Gastroesophageal sphincter (tissue), 4 donors: ENCODE results near the gene FOXP4. TPM values are rescaled to one million over a fixed set of nuclear protein-coding genes. Genes with fewer than 3 reads are reported as not detected.

Source experiments
- ATAC-seq: fragments of 150-250 bp; one replicate; pipeline ENCODE4 v1.9.1; 2016; ENCODE audit warnings: mild to moderate bottlenecking, moderate library complexity
- H3K27ac ChIP-seq, 4 donors: fragments of 200-600 bp; sonication (generic) in 3 of 4; 1 replicate in 3 of 4; 2 replicates in 1 of 4; pipeline ENCODE4 v1.5.1; 2016 to 2019
- H3K27me3 ChIP-seq: fragments of 200-600 bp; sonication (generic); one replicate; pipeline ENCODE4 v1.5.1; 2019
- H3K36me3 ChIP-seq, 2 donors: fragments of 200-600 bp; sonication (generic); one replicate each; pipeline ENCODE4 v1.5.1; 2019; ENCODE audit warnings: control low read depth in 1 of 2
- H3K4me1 ChIP-seq, 3 donors: fragments of 200-600 bp; sonication (generic); 1 replicate in 2 of 3; 2 replicates in 1 of 3; pipeline ENCODE4 v1.5.1; 2016 to 2019; ENCODE audit warnings: control low read depth in 2 of 3
- H3K4me3 ChIP-seq, 2 donors: fragments of 200-600 bp; sonication (generic); one replicate each; pipeline ENCODE4 v1.5.1; 2019; ENCODE audit warnings: mild to moderate bottlenecking in 1 of 2, moderate library complexity in 1 of 2
- H3K9me3 ChIP-seq, 3 donors: fragments of 200-600 bp; sonication (generic); one replicate each; pipeline ENCODE4 v1.5.1; 2017 to 2019; ENCODE audit warnings: control low read depth in 2 of 3
- CTCF ChIP-seq, 4 experiments: fragments of 200-600 bp in 2 of 4; fragments of 450-650 bp in 2 of 4; sonication (generic) in 1 of 4; IDR thresholded peaks; one replicate each; pipeline ENCODE4 v1.5.1; 2017 to 2019; ENCODE audit warnings: antibody characterized with exemption in 4 of 4, mild to moderate bottlenecking in 2 of 4, moderate library complexity in 2 of 4
- EP300 ChIP-seq: sonication (generic); formaldehyde crosslinking; IDR thresholded peaks from one replicate; pipeline ENCODE4 v1.6.1; 2017; ENCODE audit warnings: antibody characterized with exemption, mild to moderate bottlenecking
- POLR2A ChIP-seq, 2 donors: fragments of 450-650 bp; IDR thresholded peaks; one replicate each; pipeline ENCODE4 v1.6.1; 2017; ENCODE audit warnings: antibody characterized with exemption in 2 of 2, mild to moderate bottlenecking in 2 of 2, moderate library complexity in 1 of 2
- POLR2AphosphoS5 ChIP-seq: sonication (generic); formaldehyde crosslinking; IDR thresholded peaks from one replicate; pipeline ENCODE4 v1.6.1; 2017; ENCODE audit warnings: antibody characterized with exemption
- WGBS, 2 donors: methylation state at CpG; one replicate each; pipeline ENCODE4 v1.1.5; 2018; ENCODE audit warnings: low coverage in 1 of 2; 5-methylcytosine and 5-hydroxymethylcytosine counted together
- small RNA-seq, 4 donors: library from RNA; depleted of rRNA; stranded (forward); fragments of <200 nt; gene quantifications; one replicate each; pipeline ENCODE3, GENCODE V24; 2016
- total RNA-seq, 4 donors: library from RNA; depleted of rRNA; stranded (reverse); fragments of >200 nt; gene quantifications; one replicate each; pipeline ENCODE4 v1.1.0, GENCODE V29; 2016

Gene FOXP4
- total RNA-seq, 4 donors from 2014 or later = 8.2 to 25.8 (median 11.7) TPM

DNA sequence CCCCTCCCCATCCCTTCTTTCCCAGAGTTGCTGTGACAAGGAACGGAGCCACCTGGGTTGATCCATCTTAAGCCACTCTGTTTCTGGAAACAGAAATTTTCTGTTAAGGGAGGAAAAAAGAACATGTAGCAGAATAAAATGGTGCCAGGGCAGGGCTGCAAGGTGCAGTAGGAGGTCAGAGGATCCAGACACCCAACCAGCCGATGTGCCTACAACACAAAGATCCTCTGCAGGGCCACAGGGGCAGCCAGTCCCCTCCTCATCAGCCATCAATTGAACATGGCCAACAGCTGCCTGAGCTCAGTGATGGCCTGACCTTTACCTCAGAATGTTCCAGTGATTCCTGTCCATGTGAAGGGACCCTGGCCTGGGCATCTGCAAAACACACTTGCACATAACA lies 103.9 kb downstream of the FOXP4 start:
- H3K4me3 ChIP-seq = no peak overlapping the region
- WGBS, 2 donors = 100% methylated on average over 1 of the region's 2 CpGs; no CpG with 5 or more reads in 1 of the 2 donors
- no peak for ATAC-seq
- peaks cover 40% of the 10 kb centered on the region for H3K27me3 ChIP-seq
- TF ChIP-seq POLR2A (IDR thresholded peaks at IDR 0.05) = no peak
- TF ChIP-seq CTCF (IDR thresholded peaks at IDR 0.05) = no peak
- no peak for TF ChIP-seq EP300
- TF ChIP-seq POLR2AphosphoS5 = no peak
- no peaks in the 10 kb centered on the region for H3K36me3 ChIP-seq
- H3K27ac ChIP-seq = no peak overlapping the region
- no peaks in the 10 kb centered on the region for H3K4me1 ChIP-seq
- no peaks in the 10 kb centered on the region for H3K9me3 ChIP-seq

GRCh38 chr6:41651246-41651961 lies 105.2 kb downstream of the FOXP4 start:
- Histone ChIP-seq H3K9me3 (no peaks in the 10 kb centered on the region), H3K4me1 (peaks cover 0 to 3% (median 0%) of the 10 kb centered on the region in 3 donors), H3K27ac (no peak overlapping the region), H3K4me3 (no peak overlapping the region), H3K36me3 (no peaks in the 10 kb centered on the region), H3K27me3 (peaks cover 43% of the 10 kb centered on the region)
- 76 to 100% methylated on average over 2 to 4 of the region's 11 CpGs for WGBS, 2 donors
- TF ChIP-seq CTCF (IDR thresholded peaks at IDR 0.05) (no peak), EP300 (no peak), POLR2A (IDR thresholded peaks at IDR 0.05) (no peak), POLR2AphosphoS5 (no peak)
- ATAC-seq = no peak

Small RNA genes within 50 kb of the gene (small RNA-seq; reads per million reads assigned to genes)
- 0 reads per million in 4 donors for gene MIR4641

Other genes starting within 250 kb of the FOXP4 start
- not detected for gene NCR2, start 210.8 kb upstream of the FOXP4 start, total RNA-seq
- 1 to 10 TPM in 3 of 4 donors, not detected in 1; 1.4 to 6.5 (median 2.3) TPM for gene MDFI, start 92.1 kb downstream of the FOXP4 start, total RNA-seq
- 10 to 100 TPM; 16.6 to 42.8 (median 26.1) TPM for gene TFEB, start 189.2 kb downstream of the FOXP4 start, total RNA-seq
- under 1 TPM in 1 of 4 donors, not detected in 3; 0.62 TPM for gene PGC, start 201.0 kb downstream of the FOXP4 start, total RNA-seq
- gene FRS3, start 233.5 kb downstream of the FOXP4 start, total RNA-seq = 1 to 10 TPM; 1.3 to 6.5 (median 4.0) TPM
- gene PRICKLE4, start 234.4 kb downstream of the FOXP4 start, total RNA-seq = 1 to 10 TPM in 3 of 4 donors, under 1 TPM in 1; 0.94 to 5.0 (median 2.3) TPM
- gene TOMM6, start 241.3 kb downstream of the FOXP4 start, total RNA-seq = 100 to 1,000 TPM in 1 of 4 donors, 10 to 100 TPM in 3; 74.2 to 120 (median 91.3) TPM